ENCODE data around the gene UBE2QL1.

GRCh38 chr5:6503342-6503741 is 54.7 kb downstream of the UBE2QL1 start:
- TF ChIP-seq CTCF (conservative IDR thresholded peaks at IDR 0.05; ENCODE audit: low read length) (no peak), EZH2phosphoT487 (IDR thresholded peaks at IDR 0.05; ENCODE audit: borderline replicate concordance, low read depth, low read length) (no peak)
